HG03558 (cell line): Measurements from ENCODE around the gene ITGAD.

Source experiments
- ATAC-seq: cut with Tn5 transposase; IDR thresholded peaks from one replicate; pipeline ENCODE4 v1.9.1; 2021; ENCODE audit warnings: moderate number of reproducible peaks; ENCODE audit not compliant: unreplicated experiment; ENCODE audit errors: extremely low read depth

ITGAD gene

DNA sequence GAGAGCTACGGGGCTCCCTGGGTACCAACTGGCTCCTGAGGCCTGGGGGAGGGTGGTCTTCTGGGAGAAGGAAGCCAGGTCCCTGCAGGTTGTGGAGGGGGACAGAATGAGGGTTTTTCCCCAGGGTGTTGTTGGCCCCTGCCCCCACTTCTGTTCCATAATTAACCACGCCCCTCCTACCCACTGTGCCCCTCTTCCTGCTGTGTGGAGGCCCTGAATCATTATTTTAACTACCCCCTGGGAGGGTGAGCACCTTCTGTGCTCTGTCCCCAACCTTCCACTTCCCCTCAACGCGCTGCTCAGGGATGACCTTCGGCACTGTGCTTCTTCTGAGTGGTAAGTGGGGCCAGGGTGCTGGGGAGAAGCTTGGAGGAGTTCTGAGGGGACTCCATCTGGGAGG lies at the start of gene ITGAD:
Gene ITGAD, plus strand, starts transcription at position 280 of the 400 bp plus-strand sequence. Its CDS starts 26 bp downstream, at position 306.
- ATAC-seq: no peak

DNA sequence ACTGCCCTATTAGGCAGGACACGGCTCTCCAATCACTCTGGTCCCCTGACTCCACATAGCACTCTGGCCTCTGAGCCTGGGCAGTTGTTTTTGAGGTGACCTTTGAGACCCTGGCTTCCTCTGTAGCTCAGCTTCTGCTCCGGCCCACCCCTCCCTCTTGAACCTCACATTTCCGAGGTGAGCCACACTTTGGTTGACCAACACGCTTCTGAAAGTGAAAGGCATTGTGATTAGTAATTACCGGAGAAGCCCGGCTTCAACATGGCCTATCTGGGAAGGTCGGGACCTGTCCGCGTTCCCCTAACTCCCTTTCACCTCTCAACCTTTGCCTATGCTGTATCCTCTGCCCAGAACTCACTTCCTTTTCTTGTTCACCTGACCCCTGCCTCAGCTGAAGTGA lies 48.4 kb upstream of the ITGAD start:
- ATAC-seq: peak; percentile 62

DNA sequence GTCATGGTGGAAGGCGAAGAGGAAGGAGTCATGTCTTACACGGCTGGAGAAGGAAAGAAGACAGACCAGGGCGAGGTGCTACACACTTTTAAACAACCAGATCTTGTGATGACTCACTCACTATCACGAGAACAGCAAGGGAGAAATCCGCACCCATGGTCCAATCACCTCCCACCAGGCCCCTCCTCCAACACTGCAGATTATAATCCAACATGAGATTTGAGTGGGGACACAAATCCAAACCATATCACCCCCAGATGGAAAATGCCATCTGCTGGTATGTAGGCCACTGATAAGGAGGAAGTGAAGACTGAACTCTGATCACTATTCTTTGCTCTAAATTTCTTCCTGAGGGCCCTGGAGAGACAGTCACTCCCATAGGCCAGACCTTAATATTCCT lies 45.7 kb upstream of the ITGAD start:
- ATAC-seq: no peak

DNA sequence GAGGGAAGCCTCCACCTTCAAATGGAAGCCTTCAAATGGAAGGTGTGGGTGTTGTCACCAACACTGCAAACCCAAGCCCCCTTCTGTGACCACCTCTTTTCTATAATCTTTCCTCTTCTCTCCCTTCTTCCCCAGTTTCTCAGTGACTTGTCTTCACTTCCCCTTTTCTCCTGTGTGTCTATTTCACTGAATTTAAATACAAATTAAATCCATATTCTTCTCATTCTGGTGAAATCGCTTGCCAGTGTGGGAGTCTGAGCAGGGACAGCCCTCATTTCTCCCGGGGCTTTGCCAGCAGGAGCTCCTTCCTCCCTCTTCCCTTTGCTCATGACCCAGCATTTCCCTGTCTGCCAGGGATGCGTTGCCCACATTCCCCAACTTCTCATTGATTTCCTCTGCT lies 44.6 kb upstream of the ITGAD start:
- ATAC-seq: no peak

DNA sequence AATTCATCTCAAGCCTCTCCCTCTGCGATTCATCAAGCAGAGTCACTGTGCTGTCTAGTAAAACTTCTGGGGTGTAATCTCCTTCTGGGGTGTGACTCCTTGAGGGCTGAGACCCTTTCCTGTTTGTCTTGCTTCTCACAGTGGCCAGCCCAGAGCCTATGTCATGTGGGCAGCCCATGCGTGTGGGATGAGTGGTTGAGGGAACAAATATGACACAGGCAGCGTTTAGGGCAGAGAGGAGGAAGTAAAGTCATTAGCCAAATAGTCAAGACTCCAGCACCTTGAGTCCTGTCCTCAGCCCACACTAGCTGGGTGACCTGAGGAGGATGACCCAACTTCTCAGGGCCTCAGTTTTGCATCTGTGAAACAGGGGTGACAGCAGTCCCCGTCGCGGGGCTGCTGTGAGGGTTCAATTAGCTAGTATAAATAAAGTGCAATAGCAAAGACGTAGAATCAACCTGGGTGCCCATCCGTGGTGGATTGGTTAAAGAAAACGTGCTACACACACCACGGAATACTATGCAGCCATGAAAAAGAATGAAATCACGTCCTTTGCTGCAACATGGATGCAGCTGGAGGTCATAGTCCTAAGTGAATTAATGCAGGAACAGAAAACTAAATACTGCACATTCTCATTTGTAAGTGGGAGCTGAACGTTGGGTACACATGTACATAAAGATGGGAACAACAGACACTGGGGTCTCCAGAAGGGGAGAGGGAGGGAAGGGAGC lies 42.7 kb upstream of the ITGAD start:
- ATAC-seq: no peak

DNA sequence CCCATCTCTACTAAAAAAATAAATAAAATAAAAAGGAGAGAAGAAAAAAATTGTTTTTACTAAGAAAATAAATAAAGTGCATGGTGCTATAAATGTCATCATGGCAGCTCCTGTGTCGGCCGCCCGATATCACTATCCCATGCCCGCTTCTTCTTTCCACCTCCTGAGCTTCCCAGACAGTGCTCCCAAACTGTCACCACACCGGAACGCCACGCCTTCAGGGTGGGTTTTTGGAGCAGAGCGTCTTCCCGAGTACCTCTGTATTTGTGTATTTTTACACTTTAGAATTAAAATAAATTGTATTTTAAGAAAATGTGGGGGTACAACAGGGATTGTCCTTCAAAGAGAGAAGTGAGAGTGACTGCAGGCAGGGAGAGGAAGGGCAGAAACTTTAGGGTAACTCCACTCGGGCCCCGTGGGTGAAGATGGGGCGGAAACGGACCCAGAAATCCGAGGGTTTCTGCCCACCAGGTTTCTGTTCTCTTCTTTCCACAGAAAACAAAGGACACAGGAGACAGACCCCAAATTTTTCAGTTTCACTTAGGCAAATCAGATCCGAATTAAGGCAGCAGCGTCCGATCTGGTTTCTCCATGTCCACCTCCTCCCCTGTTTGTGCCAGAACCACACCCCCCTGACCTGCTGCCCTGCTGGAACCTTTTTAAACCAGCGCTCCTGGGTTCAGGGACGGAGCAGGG lies 41.7 kb upstream of the ITGAD start:
- ATAC-seq: no peak

DNA sequence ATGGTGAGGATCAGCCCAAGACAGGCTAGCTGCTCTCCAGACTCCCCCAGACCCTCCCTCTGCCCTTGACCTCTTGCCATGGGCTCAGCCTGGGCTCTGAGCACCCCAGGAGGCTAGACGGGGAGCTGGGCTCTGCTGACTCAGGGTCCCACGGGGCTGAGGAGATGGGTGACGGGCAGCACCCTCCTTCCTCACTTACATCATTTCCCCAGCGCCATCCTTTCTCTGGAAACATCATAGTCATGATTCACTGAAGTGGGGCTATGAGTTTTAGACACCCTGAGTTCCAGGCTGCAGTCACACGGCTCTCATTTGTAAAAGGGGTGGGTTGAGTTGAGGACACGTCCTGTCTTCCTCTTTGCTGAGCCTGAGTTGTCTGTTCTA lies 41.2 kb upstream of the ITGAD start:
- ATAC-seq: no peak

DNA sequence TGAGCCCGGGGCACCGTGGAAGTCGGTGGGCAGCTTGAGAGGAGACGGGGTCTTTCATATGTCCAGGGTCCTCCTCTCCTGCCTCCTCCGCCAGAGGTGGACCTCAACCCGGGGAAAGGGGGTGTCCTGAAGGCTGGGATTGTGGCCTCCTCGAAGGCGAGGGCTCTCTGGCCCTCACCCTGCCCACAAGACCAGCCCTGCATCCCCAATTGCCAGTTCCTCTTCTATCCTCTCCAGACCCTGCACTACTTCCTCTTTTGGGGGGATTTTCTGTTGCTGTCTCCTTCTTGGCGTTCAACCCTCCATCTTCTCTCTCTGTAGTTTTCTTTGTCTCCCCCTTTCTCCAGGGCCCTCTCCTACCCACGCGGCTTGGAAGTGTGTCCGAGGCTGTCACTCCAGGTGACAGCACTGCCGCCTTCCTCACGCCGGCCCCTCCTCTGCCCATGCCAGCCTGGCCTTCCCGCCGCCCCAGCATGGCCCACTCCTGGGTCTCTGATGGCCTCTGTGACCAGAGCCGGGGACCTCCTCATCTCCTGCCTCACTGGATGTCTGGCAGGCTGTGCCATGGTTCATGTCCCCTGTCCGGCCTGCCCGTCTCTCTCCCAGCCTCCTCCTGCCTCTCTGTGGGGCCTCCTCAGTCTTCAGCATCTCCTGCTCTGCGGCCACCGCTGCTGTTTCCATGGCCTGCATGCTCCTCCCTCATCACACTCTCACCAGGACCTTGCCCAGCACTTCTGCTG lies 40.6 kb upstream of the ITGAD start:
- no peak for ATAC-seq

DNA sequence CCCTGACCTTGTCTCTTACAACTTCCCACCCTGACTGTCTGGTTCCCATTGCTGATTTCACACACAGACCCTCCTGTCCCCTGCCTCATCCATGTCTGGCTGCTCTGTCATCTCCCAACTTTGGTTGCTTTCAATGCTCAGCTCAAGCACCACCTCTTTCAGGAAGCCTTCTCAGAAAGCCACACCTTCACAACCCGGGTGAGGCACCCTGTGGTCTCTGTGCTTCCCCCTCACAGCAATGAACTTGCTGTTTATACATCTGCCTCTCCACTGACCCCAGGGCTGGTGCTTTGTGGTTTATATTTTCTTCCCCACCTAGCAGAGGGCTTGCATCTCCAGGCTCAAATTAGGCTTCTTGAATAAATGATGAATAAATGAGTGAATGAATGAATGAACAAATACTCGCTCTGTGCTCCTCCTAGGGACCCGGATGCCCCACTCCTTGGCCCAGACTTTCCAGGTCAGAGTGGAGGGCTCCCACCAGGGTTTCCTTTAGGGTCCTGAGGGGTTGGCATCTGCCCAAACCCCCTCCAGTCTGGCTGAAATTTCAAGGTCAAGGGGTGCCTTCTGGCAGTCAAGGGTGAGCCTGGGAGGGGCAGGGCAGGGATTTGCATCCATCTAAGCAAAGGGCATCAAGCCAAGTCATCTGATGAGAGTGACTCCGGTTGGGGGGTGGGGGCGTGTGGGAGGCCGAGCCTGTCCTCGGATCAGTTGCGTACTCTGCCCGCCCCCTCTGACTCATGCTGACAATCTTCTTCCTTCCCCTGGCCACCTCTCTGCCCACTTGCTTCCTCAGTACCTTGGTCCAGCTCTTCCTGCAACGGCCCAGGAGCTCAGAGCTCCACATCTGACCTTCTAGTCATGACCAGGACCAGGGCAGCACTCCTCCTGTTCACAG lies 38.5 kb upstream of the ITGAD start, which contains the start of gene ITGAX:
Gene ITGAX, plus strand, starts transcription at position 783 of the 898 bp plus-strand sequence. Its CDS starts 79 bp downstream, at position 862.
- ATAC-seq: peak; percentile 63

DNA sequence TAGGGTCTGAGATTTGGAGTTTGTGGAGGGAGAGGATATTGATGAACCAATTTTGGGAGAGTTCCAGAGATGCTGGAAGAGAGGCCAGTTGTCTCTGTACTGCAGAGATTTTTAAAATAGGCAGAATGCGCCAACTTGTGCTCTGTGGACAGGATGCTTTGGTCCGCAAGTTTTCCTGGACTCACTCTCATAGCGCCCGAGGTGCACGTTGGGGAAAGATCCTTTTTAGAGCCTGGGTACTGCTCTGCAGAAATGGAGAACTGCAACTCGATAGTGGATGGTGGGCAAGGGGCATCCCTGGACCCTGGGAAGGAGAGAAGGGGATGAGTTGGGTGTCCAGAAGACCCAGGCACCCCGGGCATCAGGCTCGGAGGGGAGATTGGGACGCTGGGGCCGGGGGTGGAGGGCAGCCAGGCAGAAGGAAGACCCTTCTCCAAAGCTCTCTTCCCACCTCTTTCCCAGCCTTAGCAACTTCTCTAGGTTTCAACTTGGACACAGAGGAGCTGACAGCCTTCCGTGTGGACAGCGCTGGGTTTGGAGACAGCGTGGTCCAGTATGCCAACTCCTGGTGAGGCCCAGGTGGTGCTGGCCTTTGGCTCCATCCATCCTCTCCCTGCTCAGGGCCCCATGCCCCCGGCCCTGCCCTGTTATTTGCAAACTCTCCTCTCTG lies 37.6 kb upstream of the ITGAD start:
- no peak for ATAC-seq

DNA sequence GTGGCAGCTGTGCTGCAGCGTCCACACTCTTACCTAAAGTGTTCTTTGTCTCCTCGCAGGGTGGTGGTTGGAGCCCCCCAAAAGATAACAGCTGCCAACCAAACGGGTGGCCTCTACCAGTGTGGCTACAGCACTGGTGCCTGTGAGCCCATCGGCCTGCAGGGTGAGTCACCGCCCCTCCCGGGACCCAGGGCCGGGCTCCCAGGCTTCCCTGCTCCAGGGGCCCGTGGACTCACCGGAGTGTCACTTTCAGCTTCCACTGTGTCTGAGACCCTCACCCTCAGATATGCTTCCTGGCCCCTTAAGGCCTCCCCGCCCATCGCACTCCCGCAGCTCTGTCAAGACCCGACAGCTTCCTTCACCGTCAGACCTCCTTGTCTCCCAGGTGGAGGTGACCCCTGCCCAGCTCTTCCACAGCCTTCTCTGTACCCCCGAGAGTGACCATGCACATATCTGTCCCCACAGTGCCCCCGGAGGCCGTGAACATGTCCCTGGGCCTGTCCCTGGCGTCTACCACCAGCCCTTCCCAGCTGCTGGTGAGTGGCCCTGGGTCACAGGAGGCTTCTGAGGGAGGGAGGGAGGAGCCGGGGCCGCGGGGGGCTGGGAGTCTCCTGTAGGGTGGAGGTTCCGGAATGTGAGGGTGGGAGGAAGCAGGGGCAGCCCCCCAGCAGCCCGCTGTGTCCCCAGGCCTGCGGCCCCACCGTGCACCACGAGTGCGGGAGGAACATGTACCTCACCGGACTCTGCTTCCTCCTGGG lies 36.4 kb upstream of the ITGAD start:
- ATAC-seq: no peak

DNA sequence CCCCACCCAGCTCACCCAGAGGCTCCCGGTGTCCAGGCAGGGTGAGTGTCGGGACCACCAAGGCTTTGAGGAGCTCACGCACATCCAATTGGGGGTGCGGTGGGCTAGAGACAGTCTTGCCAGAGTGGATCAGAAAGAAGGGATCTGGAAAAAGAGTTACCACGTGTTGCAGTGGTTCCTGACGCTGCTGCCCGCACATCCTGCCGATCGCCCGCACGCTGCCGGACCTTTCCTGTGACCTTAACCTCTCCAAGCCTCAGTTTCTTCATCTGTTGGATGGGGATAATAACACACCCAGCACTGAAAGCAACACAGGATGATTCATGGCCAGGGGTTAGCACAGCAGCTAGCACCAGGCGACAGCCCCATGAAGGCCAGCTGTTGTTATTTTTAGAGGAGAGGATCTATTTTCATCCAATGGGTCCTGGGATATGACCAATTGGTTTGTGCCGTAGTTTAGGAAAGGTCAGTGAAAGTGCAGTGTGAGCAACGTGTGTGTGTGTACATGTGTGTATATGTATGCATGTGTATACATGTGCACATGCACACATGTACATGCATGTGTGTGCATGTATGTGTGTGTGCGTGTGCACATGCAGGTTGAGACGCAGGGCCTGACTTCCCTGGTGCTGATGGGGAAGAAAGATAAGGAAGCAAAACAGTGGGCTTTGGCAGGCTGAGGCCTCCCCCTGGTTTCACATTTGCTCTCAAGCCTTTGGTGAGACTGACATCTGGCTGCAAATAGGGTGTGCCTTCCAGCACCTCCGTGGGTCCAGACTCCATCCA lies 35.6 kb upstream of the ITGAD start:
- ATAC-seq: no peak

DNA sequence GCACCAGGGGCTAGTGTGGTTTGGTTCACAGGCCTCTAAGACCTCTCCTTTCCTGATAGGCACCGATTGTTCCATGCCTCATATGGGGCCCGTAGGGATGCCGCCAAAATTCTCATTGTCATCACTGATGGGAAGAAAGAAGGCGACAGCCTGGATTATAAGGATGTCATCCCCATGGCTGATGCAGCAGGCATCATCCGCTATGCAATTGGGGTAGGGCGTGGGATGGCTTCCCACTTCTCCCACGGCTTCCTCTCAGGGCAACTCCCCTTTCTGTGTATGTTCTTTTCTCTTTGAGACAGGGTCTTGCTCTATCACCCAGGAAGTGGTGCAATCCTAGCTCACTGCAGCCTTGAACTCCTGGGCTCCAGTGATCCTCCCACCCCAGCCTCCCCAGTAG lies 32.9 kb upstream of the ITGAD start:
- ATAC-seq: no peak

DNA sequence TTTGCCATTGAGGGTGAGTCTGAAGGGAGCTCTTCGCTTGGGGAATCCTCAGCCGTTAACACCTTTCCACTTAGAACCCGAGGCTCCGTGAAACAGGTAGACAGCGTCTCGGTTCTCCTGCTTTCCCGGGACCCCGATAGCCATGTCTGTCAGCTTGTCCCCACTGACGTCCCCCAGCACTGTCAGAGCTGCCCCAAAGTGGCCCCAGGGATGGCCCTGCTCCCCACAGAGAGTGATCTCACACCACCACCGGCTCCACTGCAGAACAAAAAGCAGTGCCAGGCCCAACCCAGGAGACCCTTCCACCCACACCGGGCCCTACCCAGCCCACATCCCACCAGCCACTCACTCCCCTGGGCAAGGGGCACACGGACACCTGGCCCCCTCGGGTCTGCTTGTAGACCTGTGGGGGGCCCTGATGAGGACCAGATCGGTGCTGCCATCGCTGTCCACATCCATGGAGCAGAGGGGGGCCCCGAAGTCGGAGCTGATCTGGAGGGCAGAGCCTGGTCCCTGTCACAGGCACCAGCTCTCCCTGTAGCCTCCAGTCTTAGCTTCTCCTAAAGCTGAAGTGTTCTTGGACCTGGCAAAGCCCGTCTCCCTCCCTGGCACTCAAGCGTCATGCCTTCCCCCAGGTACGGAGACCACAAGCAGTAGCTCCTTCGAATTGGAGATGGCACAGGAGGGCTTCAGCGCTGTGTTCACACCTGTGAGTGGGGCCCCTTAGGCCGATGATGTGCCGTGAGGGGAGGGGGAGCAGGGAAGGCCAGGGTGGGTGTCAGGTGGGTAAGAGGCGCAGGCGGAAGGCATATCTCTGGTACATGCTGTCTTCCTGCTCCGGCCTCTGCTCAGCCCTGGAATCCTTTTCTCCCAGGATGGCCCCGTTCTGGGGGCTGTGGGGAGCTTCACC lies 31.7 kb upstream of the ITGAD start:
- no peak for ATAC-seq

DNA sequence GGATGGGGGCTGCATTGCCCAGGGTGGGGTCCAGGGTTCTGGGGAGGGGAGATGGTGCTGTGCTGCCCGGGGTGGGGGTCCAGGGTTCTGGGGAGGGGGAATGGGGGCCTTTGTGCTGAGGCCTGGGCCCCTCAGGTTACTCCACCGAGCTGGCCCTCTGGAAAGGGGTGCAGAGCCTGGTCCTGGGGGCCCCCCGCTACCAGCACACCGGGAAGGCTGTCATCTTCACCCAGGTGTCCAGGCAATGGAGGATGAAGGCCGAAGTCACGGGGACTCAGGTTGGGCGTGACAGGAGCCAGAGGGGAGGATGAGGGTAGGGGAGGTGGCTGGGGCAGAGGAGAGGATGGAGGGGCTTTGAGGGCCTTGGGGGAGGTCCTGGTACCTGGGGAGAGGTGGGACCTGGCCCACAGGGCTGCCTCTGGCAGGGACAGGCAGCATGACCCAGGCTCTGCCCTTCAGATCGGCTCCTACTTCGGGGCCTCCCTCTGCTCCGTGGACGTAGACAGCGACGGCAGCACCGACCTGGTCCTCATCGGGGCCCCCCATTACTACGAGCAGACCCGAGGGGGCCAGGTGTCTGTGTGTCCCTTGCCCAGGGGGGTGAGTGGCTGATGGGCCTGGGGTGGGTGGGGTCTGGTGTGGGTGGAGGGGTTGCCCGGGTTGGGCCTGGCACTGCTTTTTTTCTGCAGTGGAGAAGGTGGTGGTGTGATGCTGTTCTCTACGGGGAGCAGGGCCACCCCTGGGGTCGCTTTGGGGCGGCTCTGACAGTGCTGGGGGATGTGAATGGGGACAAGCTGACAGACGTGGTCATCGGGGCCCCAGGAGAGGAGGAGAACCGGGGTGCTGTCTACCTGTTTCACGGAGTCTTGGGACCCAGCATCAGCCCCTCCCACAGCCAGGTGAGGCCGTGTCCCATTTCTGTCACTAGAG lies 30.4 kb upstream of the ITGAD start:
- no peak for ATAC-seq

DNA sequence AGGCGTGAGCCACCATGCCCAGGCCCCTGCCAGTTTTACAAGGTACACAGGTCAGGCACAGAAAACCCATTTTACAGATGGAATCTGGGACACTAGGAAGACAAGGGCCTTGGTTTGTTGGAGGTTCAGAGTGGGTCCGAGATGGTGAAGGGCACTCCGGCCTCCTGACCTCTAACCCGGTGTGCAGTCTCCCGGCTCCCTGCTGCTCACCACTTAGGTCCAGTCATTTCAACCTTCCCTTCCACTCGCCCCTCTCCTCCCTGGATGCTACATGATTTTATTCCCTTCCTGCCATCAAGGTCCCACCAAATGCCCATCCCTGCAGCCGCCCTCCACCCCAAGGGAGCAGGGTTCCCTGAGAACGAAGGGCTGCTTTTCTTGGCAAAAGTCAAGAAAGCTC lies 29.4 kb upstream of the ITGAD start:
- no peak for ATAC-seq
